DLD1 (cell line): ENCODE measurements around the gene RAB40B.

ENCODE experiments used
- in situ Hi-C: cut with HindIII; loops from 2 replicates; pipeline ENCODE4 v1.10.0; 2017; ENCODE audit warnings: low sequenced_read_pairs

RAB40B gene

DNA sequence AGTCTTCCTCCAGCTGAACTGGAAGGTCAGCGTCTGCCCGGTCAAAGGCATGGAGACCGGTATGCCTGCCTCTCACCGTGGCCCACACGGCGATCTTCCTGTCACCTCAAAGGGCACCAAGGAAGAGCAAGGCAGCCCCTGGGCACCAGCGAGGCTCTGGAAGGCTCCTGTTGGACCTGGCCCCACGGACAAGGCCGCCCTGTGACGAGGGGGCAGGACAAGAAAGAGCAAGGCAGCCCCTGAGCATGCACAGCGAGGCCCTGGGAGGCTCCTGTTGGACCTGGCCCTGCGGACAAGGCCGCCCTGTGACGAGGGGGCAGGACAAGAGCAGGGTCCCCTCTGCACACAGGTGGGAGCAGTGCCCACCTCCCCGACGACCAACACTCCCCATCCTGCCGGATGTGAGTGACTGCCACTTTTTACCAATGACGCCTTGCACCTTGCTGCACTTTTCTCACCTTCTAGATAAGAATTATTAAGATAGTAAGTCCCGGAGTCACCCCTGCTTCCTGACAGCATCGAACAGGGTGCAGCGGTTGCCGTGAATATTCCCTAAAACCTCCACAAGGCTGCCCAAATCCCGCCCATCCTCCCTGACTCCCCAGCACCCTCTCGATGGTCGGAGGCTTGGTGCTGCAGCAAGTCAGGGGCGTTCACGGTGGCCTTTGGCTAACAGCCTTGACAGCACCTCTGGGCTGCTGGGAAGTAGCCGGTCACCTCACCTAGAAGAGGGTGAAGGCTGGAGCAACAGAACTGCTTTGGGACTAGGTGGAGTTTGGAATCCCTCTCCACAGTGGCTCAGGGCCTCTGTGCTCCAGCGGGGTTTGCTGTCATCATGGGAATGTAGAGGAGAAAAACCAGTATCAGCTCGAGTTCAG, 44.6 kb downstream of the RAB40B start:
- in situ Hi-C loops: no loop called here

- in situ Hi-C loops: no loop called here
Measured at GRCh38 chr17:82650723-82651122, 47.8 kb downstream of the RAB40B start.

DNA sequence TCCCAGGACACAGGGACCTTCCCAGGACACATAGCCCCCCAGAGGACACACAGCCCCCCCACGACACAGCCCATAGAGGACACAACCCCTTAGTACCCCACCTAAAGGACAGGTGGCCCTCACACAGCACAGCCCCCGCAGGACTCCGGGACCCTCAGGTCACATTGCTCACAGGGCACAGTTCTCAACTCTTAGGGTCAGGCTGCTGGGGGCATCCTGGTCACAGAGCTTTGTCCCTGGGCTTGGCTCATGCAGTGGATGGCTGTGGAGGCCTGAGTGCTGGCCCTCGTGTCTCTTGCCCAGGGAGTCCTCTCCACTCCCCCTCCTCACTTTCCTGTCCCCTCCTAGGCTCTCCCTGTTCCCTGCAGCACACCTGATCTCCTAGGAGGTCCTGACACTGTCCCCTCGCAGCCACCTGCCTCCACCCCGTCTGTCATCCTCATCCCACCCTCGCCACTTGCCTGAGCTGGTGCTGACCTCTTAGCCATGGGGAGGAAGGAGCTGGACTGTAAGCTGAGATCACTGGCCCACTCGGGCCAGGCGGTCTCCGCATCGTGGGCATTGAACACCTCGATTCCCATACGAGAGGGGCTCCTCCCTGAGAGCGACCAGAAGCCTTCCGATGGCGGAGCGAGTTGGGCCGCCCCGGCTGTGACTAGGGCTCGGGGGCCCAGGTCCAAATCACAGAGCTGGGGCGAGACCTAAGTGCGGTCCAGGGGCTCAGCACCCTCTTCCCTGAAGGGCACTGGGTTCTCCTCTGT, 48.8 kb downstream of the RAB40B start:
- in situ Hi-C loops: no loop called here

DNA sequence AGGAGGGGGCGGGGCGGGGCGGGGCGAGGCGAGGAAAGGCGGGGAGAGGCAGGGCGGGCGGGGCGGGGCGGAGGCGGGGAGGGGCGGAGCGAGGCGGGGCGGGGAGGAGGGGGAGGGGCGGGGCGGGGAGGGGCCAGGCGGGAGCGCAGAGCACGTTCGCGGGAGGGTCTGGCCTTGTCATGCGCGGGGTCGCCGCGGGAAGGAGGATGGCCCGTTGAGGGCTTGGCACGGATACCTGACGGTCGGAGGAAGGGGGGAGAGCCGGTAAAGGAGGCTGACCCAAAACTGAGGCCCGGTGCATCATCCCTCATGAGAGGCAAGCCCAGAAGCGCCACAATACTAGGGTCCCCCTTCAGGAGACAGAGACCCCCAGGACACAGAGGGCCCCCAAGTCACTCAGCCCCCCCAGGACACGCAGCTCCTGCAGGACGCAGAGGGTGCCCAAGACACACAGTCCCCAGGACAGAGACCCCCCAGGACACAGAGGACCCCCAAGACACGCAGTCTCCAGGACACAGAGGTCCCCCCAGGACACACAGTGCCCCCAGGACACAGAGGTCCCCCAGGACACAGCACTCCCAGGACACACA, 49.7 kb downstream of the RAB40B start:
- in situ Hi-C loops: no loop called here

- in situ Hi-C loops: no loop called here
Measured at GRCh38 chr17:82648165-82648668, 50.3 kb downstream of the RAB40B start, which contains the start of gene WDR45B. TSS of gene WDR45B (minus strand) at chr17:82648444. CDS start at chr17:82648340, 104 bp downstream.

- in situ Hi-C loops: no loop called here
Measured at GRCh38 chr17:82647593-82648164, 50.8 kb downstream of the RAB40B start.

DNA sequence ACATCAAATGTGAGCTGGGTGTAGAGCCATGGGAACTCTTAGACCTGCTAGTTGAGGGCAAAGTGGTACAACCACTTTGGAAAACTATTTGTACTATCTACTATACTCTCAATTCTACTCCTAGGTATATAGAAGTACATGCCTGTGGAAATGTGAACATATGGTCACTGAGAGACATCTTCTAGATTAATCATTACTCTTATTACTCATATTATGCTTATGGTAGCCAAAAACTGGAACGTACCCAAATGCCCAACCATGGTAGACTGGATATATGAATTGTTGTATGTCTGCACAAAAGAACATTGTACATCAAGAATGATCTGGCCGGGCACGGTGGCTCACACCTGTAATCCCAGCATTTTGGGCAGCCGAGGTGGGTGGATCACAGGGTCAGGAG, 53.0 kb downstream of the RAB40B start:
- in situ Hi-C loops: no loop called here

- in situ Hi-C loops: no loop called here
Measured at GRCh38 chr17:82644148-82644547, 54.4 kb downstream of the RAB40B start.

DNA sequence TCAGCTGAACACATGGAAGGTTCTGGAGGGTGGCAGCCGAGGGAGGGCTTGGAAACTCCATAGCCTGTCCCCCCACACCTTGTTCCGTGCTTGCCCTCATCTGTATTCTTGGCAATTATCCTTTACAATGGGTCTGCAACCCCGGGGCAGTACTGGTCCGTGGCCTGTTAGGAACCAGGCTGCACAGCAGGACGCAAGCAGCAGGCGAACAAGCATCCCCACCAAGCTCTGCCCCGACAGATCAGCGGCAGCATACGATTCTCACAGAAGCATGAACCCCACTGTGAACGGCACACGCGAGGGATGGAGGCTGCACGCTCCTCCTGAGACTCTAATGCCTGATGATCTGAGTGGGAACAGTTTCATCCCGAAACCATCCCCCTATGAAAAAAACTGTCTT, 56.5 kb downstream of the RAB40B start:
- in situ Hi-C loops: no loop called here

- in situ Hi-C loops: no loop called here
Measured at GRCh38 chr17:82640036-82640435, 58.5 kb downstream of the RAB40B start.

DNA sequence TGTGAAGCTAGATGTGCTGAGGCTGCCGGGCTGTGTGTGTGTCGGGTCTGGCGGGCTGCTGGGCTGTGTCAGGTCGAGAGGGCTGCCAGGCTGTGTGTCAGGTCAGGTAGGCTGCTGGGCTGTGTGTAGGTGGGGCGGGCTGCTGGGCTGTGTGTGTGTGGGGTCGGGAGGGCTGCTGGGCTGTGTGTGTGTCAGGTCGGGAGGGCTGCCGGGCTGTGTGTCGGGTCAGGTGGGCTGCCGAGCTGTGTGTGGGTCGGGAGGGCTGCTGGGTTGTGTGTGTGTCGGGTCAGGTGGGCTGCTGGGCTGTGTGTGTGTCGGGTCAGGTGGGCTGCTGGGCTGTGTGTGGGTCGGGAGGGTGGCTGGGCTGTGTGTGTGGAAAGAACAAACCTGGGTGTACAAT, 58.9 kb downstream of the RAB40B start:
- in situ Hi-C loops: no loop called here

DNA sequence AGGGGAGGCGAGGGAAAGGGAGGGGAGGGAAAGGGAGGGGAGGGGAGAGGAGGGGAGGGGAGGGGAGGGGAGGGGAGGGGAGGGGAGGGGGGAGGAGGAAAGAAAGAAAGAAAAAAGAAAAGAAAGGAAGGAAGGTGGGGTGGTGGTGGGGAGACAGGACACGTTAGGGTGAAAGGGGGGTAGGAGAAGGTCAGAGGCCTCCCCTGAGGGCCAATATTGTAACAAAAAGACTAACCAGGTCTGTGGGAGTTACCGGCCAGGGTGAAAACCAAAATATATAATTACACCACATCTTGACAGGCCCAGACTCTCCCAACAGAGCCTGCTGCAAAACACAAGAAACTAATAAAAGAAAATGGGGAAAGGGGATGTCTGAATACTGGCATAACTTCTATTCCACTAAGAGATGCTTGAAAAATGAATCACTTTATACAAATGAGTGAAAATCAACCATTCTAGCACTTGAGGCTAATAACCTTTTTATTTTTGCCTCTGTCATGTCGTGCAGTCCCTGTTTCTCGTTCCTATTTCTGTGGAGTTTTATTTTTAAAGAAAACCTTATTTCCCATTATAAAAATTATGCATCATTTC, 60.2 kb downstream of the RAB40B start:
- in situ Hi-C loops: no loop called here

DNA sequence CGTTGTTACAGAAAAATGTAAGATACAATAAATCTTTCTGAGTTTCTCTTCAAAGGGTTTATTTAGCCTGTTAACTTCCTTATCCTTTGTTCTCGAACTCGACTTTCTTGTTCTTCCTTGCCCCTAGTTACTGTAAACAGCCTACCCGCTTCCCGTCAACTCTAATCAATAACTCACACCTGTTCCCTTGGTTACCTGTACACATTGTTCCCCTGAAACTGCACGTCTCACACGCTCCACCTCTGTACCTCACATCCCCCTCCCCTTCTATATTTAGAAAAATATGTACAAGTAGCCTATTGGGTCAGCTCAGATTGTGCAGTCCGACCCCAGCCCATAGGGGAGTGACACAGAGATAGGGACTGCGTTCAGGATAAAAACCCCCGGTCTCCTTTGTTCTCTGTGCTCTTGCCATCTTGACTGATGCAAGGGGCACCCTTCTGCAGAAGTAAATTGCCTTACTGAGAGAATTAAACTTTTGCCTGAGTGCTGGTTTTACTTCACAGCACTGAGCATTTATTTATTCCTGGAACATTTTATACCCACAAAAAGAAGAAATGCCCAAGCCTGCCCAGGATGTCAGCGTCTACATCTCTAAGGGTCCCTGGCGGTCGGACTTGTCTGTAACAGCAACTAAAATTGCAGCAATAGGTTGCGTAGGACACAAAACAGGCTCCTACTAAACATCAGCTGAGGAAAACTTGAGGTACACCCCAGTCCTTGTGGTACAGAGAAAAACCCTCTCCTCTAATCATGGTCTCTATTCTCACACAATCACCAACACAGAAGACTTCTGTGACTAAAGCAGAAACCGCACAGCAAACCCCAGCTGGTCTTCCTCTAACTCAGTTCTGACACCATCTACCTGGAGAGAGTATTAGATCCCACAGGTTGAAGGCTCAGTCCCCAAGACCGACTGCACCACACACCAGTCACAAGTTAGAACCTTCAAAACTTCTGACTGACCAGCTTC, 61.6 kb downstream of the RAB40B start:
- in situ Hi-C loops: no loop called here

GRCh38 chr17:82633343-82633742, 65.2 kb downstream of the RAB40B start:
- in situ Hi-C loops: no loop called here

DNA sequence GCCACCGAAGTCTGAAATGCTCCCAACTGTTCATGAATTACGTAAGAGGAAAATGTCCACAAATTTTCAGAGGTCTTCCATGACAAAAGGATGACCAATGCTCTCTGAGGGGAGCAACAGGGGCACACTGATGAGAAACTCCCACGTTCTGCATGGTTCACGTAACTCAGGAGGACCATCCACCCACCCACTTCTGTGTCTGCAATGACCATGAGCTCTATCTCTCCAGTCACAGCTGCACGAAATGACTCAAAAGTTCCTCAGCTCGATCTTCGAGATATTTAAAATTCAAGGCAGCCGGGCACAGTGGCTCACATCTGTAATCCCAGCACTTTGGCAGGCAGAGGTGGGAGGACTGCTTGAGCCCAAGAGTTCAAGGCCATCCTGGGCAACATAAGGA, 66.0 kb downstream of the RAB40B start:
- in situ Hi-C loops: no loop called here

- in situ Hi-C loops: no loop called here
Measured at GRCh38 chr17:82631544-82631943, 67.0 kb downstream of the RAB40B start.

DNA sequence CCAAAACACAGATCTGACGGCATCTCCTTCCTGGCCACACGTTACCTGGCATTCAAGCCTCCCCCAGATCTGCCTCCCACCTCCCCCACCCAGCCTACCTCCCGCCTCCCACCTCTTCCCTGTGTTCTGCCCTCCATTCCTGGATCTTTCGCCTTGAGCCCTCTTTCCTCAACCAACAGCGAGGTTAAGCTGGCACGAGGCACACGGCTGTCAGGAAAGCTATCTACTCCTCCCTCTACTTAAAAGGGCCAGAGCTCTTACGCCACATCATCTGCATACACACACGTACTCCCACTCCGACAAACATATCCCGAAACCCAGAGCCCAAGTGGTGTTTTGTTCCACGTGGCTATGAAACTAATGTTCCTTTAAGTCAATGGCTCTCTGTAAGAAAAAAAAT, 68.3 kb downstream of the RAB40B start:
- in situ Hi-C loops: no loop called here

GRCh38 chr17:82629748-82630147, 68.8 kb downstream of the RAB40B start:
- in situ Hi-C loops: no loop called here

DNA sequence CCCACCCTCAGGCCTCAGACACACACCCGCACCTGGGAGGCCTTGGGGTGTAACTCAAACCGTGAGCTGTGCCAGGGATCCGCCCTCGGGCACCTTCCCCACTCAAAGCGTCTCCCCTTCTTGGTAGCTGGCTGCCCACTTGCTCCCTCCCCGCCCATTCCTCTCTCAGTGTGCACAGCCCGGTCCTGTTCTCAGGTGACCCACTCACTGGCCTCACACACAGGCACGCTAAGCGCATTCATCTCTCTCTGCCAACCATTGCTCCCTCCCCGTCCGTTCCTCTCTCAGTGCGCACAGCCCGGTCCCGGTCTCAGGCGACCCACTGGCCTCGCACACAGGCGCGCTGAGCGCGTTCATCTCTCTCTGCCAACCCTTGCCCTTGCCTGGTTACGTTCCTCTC, 71.1 kb downstream of the RAB40B start:
- in situ Hi-C loops: no loop called here

- in situ Hi-C loops: no loop called here
Measured at GRCh38 chr17:82623707-82624106, 74.8 kb downstream of the RAB40B start.
